Measurements from ENCODE around the gene MICALL2.

MICALL2 gene

GRCh38 chr7:1468203-1468602 is 8.9 kb upstream of the MICALL2 start:
- Histone ChIP-seq H3K9me3 (ENCODE audit: control insufficient read depth, insufficient read depth, low read length) (no peaks in the 10 kb centered on the region), H3K4me1 (ENCODE audit: insufficient read depth, low read length) (peaks cover 4% of the 10 kb centered on the region), H3K9ac (ENCODE audit: low read depth, low read length) (no peak overlapping the region), H3K36me3 (ENCODE audit: insufficient read depth, low read length) (0 out of 2 replicates have a peak, but pooled peaks cover 5% of the 10 kb centered on the region)

DNA sequence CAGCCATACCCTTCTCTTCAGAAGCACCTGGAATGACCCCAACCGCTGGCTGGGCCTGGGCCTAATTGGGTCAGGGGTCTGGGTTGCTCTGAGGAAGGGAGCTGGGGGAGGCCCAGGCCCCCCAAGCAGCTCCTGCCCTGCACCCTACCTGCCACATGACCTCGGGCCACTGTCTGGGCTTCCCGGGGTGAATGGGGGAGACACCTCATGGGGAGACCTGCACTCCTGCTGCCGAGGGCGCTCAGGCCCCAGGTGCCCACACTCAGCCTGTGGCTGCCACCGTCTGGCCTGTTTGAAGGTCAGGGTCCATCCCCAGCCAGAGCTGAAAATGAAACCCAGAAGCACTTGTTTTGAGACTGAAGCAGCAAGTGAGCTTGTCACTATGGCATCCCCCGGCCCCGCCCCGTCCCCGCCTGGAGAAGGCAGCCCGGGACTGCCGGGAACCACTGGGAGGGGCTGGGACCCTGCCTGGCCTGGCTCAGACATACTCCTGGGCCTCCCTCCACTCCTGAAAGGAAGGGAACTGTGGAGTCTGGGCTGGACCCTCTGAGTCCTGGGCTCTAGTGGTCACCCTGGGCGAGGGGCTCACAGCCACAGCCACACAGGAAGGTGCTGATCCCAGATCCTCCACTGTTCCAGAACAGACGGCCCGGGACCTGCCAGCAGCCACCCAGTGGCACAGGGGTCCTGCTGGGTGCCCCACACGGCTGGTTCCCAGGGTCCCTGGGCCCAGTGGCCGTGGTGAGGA is 7.4 kb upstream of the MICALL2 start:
- H3K9ac ChIP-seq (ENCODE audit: low read depth, low read length): no peak overlapping the region
- H3K4me1 ChIP-seq (ENCODE audit: insufficient read depth, low read length): peaks cover 9% of the 10 kb centered on the region
- H3K36me3 ChIP-seq (ENCODE audit: insufficient read depth, low read length): no peaks in the 10 kb centered on the region
- no peaks in the 10 kb centered on the region for H3K9me3 ChIP-seq (ENCODE audit: control insufficient read depth, insufficient read depth, low read length)

- Histone ChIP-seq H3K9ac (ENCODE audit: low read depth, low read length) (no peak overlapping the region), H3K36me3 (ENCODE audit: insufficient read depth, low read length) (no peaks in the 10 kb centered on the region), H3K4me1 (ENCODE audit: insufficient read depth, low read length) (peaks cover 16% of the 10 kb centered on the region), H3K9me3 (ENCODE audit: control insufficient read depth, insufficient read depth, low read length) (no peaks in the 10 kb centered on the region)
Observed at GRCh38 chr7:1464694-1465093, 5.4 kb upstream of the MICALL2 start.

DNA sequence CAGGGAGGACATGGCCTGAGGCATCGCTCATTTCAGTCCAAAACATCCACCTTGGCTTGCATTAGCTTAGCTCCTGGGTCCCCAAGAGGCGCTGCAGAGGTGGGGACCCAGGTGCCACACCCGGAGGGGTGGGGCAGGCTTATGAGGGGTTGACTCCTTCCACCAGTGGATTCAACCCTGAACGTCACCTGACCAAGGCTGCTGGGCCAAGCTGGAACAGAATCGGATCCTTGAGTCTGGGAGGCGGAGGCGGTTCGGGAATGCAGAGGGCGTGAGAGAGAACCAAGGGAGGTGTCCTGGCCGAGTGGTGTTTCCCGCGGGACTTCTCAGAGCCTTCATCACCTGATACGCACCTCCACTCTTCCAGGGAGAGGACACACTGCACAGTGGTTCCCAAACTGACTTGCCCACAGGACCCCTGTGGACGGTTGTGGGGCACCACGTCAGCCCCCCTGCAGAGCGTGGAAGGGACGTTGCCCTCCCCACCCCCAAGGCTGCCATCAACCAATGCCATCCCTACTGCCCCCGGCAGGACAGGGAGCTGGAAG is 4.5 kb upstream of the MICALL2 start:
- no peak overlapping the region for H3K9ac ChIP-seq (ENCODE audit: low read depth, low read length)
- H3K4me1 ChIP-seq (ENCODE audit: insufficient read depth, low read length): peaks cover 16% of the 10 kb centered on the region
- H3K36me3 ChIP-seq (ENCODE audit: insufficient read depth, low read length): no peaks in the 10 kb centered on the region
- H3K9me3 ChIP-seq (ENCODE audit: control insufficient read depth, insufficient read depth, low read length): no peaks in the 10 kb centered on the region

GRCh38 chr7:1461646-1462375 is 2.5 kb upstream of the MICALL2 start:
- Histone ChIP-seq H3K9me3 (ENCODE audit: control insufficient read depth, insufficient read depth, low read length) (no peaks in the 10 kb centered on the region), H3K36me3 (ENCODE audit: insufficient read depth, low read length) (no peaks in the 10 kb centered on the region), H3K4me1 (ENCODE audit: insufficient read depth, low read length) (peaks cover 18% of the 10 kb centered on the region), H3K9ac (ENCODE audit: low read depth, low read length) (no peak overlapping the region)

DNA sequence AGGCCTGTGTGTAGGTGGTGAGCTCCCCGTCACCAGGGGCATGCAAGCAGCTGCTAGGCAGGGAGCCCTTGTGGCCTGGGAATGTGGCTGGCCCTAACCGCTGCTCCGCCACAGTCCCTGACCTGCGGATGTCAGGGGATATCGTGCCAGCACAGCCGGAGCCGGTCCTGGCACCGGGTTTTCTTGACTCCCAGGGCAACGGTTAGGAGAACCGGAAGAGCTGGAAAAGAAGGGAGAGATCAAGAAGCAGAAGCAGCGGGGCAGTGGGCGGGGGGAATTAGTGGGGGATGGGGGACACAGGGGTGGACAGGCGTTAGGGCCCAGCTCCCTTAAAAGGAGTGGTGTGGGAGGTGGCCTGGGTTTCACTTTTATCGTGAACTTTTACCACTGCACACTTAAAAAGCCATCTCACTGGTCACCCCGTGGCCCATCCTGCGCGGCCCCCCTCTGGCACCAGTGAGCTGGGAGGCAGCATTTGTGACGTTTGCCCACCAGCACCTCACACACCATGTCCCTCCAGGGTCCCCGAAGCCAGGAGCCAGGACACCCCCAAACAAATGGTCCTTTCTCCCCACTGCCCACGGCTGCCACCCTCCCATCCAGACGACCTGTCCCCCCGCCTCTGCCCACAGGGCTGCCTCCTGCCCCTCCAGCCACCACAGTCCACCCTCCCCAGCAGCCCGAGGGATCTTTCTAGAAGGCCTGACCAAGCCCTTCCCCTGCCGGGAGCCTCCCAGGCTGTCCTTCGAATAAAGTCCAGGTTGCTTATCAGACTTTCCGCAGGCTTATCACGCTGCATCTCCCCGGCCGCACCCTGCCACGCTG is 1.8 kb upstream of the MICALL2 start:
- peaks cover 16% of the 10 kb centered on the region for H3K4me1 ChIP-seq (ENCODE audit: insufficient read depth, low read length)
- H3K9ac ChIP-seq (ENCODE audit: low read depth, low read length): no peak overlapping the region

GRCh38 chr7:1459920-1460820 is 900 bp upstream of the MICALL2 start:
- H3K9ac ChIP-seq (ENCODE audit: low read depth, low read length): peak overlapping the region; percentile 67; the same call in 1 of the 2 replicates
- H3K9me3 ChIP-seq (ENCODE audit: control insufficient read depth, insufficient read depth, low read length): no peaks in the 10 kb centered on the region
- H3K4me1 ChIP-seq (ENCODE audit: insufficient read depth, low read length): peaks cover 16% of the 10 kb centered on the region
- no peaks in the 10 kb centered on the region for H3K36me3 ChIP-seq (ENCODE audit: insufficient read depth, low read length)

More for the DNA sequence above, 1.8 kb upstream of the MICALL2 start:
- Histone ChIP-seq H3K36me3 (ENCODE audit: insufficient read depth, low read length) (no peaks in the 10 kb centered on the region), H3K9me3 (ENCODE audit: control insufficient read depth, insufficient read depth, low read length) (no peaks in the 10 kb centered on the region)

DNA sequence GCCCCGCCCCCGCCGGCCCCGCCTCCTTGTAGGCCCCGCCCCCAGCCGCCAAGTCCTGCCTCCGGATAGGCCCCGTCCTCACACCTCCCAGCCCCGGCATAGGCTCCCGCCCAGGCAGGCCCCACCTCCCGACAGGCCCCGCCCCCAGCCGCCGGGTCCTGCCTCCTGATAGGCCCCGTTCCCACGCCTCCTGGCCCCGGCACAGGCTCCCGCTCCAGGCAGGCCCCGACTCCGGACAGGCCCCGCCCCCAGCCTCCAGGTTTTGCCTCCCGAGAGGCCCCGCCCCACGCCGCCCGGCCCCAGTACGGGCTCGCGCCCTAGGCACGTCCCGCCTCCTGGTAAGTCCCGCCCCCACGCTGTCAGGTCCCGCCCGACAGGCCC is 232 bp upstream of the MICALL2 start:
- Histone ChIP-seq H3K36me3 (ENCODE audit: insufficient read depth, low read length) (no peaks in the 10 kb centered on the region), H3K4me1 (ENCODE audit: insufficient read depth, low read length) (peaks cover 21% of the 10 kb centered on the region), H3K9ac (ENCODE audit: low read depth, low read length) (no peak overlapping the region), H3K9me3 (ENCODE audit: control insufficient read depth, insufficient read depth, low read length) (no peaks in the 10 kb centered on the region)

GRCh38 chr7:1457949-1458682 is 1.2 kb downstream of the MICALL2 start:
- peaks cover 21% of the 10 kb centered on the region for H3K4me1 ChIP-seq (ENCODE audit: insufficient read depth, low read length)
- H3K36me3 ChIP-seq (ENCODE audit: insufficient read depth, low read length): no peaks in the 10 kb centered on the region
- peak overlapping the region; percentile 65; the same call in 1 of the 2 replicates for H3K9ac ChIP-seq (ENCODE audit: low read depth, low read length)
- H3K9me3 ChIP-seq (ENCODE audit: control insufficient read depth, insufficient read depth, low read length): no peaks in the 10 kb centered on the region

DNA sequence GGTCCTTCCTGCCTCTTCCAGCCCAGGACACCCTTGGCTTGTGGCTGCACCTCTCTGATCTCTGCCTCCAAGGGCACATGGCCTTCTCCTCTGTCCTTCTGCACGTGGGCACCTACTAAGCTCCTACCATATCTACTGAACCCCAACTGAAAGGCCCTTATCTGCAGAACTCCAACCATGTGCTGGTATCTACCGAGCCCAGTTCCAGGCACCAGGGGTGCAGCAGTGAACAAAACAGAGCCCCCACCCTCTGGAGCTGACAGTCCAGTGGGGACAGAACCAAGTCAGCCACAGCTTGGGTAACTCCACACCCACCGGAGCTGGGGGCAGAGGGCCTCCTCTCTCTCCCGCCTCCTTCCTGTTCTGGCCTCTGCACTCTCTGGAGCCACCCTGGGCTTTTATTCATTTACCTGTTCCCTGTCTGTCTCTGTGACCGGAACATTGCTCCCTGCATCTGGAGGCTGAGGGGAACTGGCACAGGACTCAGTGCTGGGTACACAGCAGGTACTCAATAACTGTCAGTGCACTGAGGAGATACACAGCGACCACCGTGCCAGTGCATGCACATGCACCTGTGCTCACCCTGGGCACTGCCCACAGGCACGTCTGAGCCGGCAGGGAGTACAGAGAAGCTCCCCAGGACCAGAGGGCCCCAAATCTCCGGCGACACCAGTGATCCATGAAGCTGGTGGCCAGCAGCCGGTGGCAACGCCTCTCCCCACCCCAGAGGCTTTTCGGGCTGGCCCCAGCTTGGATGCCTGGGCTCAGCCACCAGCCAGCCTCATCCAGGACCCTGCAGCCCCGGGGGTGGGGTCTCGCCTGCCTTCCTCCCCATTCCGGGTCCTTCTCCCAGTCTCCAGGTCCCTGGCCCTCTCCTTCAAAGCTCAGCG is 2.0 kb downstream of the MICALL2 start:
- Histone ChIP-seq H3K9ac (ENCODE audit: low read depth, low read length) (peak overlapping the region; percentile 65; the same call in 1 of the 2 replicates), H3K4me1 (ENCODE audit: insufficient read depth, low read length) (peaks cover 21% of the 10 kb centered on the region), H3K36me3 (ENCODE audit: insufficient read depth, low read length) (no peaks in the 10 kb centered on the region), H3K9me3 (ENCODE audit: control insufficient read depth, insufficient read depth, low read length) (no peaks in the 10 kb centered on the region)

GRCh38 chr7:1455955-1456354 is 3.3 kb downstream of the MICALL2 start:
- no peak overlapping the region for H3K9ac ChIP-seq (ENCODE audit: low read depth, low read length)
- H3K4me1 ChIP-seq (ENCODE audit: insufficient read depth, low read length): peaks cover 9% of the 10 kb centered on the region; the same call in 1 of the 2 replicates
- no peaks in the 10 kb centered on the region for H3K9me3 ChIP-seq (ENCODE audit: control insufficient read depth, insufficient read depth, low read length)
- H3K36me3 ChIP-seq (ENCODE audit: insufficient read depth, low read length): no peaks in the 10 kb centered on the region

- Histone ChIP-seq H3K9me3 (ENCODE audit: control insufficient read depth, insufficient read depth, low read length) (no peaks in the 10 kb centered on the region), H3K4me1 (ENCODE audit: insufficient read depth, low read length) (peaks cover 9% of the 10 kb centered on the region; the same call in 1 of the 2 replicates), H3K9ac (ENCODE audit: low read depth, low read length) (no peak overlapping the region), H3K36me3 (ENCODE audit: insufficient read depth, low read length) (no peaks in the 10 kb centered on the region)
Observed at GRCh38 chr7:1455241-1455939, 3.9 kb downstream of the MICALL2 start.
